Peyer's patch (tissue), 4 donors: ENCODE results near the gene CC2D2A. TPM values are rescaled to one million over a fixed set of nuclear protein-coding genes. Genes with fewer than 3 reads are reported as not detected.

ENCODE experiments used
- DNase-seq, 3 donors: peaks; one replicate each; pipeline ENCODE4 v3.0.0-alpha.2; 2017 to 2019
- H3K27ac ChIP-seq, 4 donors: fragments of 200-600 bp; sonication (generic); one replicate each; pipeline ENCODE4 v1.5.1; 2016 to 2019
- H3K27me3 ChIP-seq, 2 donors: fragments of 200-600 bp; sonication (generic); one replicate each; pipeline ENCODE4 v1.5.1; 2019
- H3K36me3 ChIP-seq, 3 donors: fragments of 200-600 bp; sonication (generic); one replicate each; pipeline ENCODE4 v1.5.1; 2016 to 2019
- H3K4me1 ChIP-seq, 4 donors: fragments of 200-600 bp; sonication (generic); one replicate each; pipeline ENCODE4 v1.5.1; 2016 to 2019
- H3K4me3 ChIP-seq, 4 donors: fragments of 200-600 bp; sonication (generic); 1 replicate in 3 of 4; 2 replicates in 1 of 4; pipeline ENCODE4 v1.5.1; 2016 to 2019; ENCODE audit warnings: mild to moderate bottlenecking in 1 of 4
- H3K9me3 ChIP-seq, 4 donors: fragments of 200-600 bp; sonication (generic); one replicate each; pipeline ENCODE4 v1.5.1; 2016 to 2019; ENCODE audit warnings: mild to moderate bottlenecking in 1 of 4
- POLR2A ChIP-seq, 2 donors: fragments of 450-650 bp; IDR thresholded peaks; one replicate each; pipeline ENCODE4 v1.5.1; 2017; ENCODE audit warnings: antibody characterized with exemption in 2 of 2, mild to moderate bottlenecking in 2 of 2, moderate library complexity in 2 of 2
- total RNA-seq, 4 donors: library from RNA; depleted of rRNA; stranded (reverse); fragments of >200 nt; gene quantifications; one replicate each; pipeline ENCODE4 v1.1.0, GENCODE V29; 2016
- TF ChIP-seq, protein P1 (sequence below), 6 experiments: fragments of 450-650 bp in 4 of 6; fragments of 200-600 bp in 2 of 6; sonication (generic) in 1 of 6; IDR thresholded peaks; one replicate each; pipeline ENCODE4 v1.5.1; 2017 to 2019; ENCODE audit warnings: antibody characterized with exemption in 6 of 6, mild to moderate bottlenecking in 3 of 6, moderate library complexity in 1 of 6

CC2D2A gene
- total RNA-seq, 4 donors from 2014 or later: 7.3 to 45.4 (median 8.9) TPM

DNA sequence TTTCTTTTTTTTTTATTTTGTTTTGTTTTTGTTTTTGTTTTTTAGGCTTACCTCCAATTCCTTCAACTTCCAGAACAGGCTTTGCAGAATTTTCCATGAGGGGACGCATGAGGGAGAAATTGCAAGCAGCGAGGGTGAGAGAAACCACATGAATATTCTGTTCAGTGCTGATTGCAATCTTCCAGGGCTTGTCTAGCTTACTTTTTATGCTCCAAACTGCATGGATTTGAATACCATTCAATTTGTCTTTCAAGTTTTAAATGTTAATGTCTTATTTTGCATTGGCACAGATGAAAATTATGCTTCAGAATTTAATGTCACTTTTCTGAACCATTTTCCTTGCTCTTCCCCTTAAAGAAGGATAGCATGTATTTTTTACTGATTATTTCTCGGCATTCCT lies 32.7 kb downstream of the CC2D2A start:
- no peak for DNase-seq
- no peak overlapping the region for H3K4me3 ChIP-seq
- H3K4me1 ChIP-seq: no peaks in the 10 kb centered on the region
- H3K36me3 ChIP-seq: no peaks in the 10 kb centered on the region
- no peaks in the 10 kb centered on the region for H3K27me3 ChIP-seq
- TF ChIP-seq POLR2A (IDR thresholded peaks at IDR 0.05): no peak
- TF ChIP-seq, protein P1, sequence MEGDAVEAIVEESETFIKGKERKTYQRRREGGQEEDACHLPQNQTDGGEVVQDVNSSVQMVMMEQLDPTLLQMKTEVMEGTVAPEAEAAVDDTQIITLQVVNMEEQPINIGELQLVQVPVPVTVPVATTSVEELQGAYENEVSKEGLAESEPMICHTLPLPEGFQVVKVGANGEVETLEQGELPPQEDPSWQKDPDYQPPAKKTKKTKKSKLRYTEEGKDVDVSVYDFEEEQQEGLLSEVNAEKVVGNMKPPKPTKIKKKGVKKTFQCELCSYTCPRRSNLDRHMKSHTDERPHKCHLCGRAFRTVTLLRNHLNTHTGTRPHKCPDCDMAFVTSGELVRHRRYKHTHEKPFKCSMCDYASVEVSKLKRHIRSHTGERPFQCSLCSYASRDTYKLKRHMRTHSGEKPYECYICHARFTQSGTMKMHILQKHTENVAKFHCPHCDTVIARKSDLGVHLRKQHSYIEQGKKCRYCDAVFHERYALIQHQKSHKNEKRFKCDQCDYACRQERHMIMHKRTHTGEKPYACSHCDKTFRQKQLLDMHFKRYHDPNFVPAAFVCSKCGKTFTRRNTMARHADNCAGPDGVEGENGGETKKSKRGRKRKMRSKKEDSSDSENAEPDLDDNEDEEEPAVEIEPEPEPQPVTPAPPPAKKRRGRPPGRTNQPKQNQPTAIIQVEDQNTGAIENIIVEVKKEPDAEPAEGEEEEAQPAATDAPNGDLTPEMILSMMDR (IDR thresholded peaks at IDR 0.05): no peak
- H3K9me3 ChIP-seq: no peaks in the 10 kb centered on the region
- no peak overlapping the region for H3K27ac ChIP-seq

- Histone ChIP-seq H3K27ac (no peak overlapping the region), H3K4me1 (no peaks in the 10 kb centered on the region), H3K4me3 (no peak overlapping the region), H3K27me3 (no peaks in the 10 kb centered on the region), H3K36me3 (no peaks in the 10 kb centered on the region), H3K9me3 (no peaks in the 10 kb centered on the region)
- no peak for DNase-seq
- TF ChIP-seq POLR2A (IDR thresholded peaks at IDR 0.05): no peak
- TF ChIP-seq, protein P1 (IDR thresholded peaks at IDR 0.05): no peak
Observed at GRCh38 chr4:15504041-15504440, 34.4 kb downstream of the CC2D2A start.

DNA sequence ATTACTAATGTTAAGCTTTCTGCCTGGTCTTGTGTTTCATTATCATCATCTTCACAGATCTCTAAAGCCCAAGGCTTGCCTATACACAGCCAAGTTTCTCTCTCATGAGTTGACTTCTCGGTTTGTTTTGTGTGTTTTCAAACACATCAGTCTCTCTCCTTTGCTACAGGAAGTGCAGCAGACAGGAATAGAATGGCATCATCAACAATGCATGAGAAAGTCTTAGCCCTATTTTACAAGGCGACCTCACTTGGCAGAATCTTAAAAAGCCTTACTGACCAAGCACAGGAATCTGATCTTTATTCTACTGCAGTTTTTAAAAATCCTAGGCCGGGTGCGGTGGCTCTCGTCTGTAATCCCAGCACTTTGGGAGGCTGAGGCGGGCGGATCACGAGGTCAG lies 36.8 kb downstream of the CC2D2A start:
- Histone ChIP-seq H3K4me1 (no peaks in the 10 kb centered on the region), H3K36me3 (peaks cover 0 to 8% (median 0%) of the 10 kb centered on the region in 3 donors), H3K27ac (no peak overlapping the region), H3K9me3 (no peaks in the 10 kb centered on the region), H3K27me3 (no peaks in the 10 kb centered on the region), H3K4me3 (no peak overlapping the region)
- no peak for DNase-seq
- no peak for TF ChIP-seq POLR2A (IDR thresholded peaks at IDR 0.05)
- TF ChIP-seq, protein P1 (IDR thresholded peaks at IDR 0.05): no peak

DNA sequence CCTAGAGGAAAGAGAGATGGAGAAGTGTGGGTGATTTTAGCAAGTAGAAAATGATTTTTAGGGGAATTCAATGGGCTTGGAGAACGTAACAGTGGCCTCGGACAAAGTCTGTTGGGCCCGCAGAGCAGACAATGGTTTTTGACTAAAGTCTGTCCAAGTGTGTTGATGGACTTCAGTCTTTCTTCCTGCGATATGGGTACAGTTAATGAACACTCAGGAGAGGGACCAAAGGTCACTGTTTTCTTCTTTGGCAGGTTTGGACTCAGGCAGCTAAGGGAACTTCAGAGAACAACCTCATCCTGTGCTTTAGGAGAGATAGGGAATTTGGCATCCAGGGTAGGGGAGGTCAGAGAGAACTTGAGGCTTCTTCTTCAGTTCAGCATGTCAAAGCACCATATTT lies 38.0 kb downstream of the CC2D2A start:
- TF ChIP-seq POLR2A (IDR thresholded peaks at IDR 0.05): no peak
- TF ChIP-seq, protein P1 (IDR thresholded peaks at IDR 0.05): no peak
- H3K27ac ChIP-seq: no peak overlapping the region
- DNase-seq: no peak

DNA sequence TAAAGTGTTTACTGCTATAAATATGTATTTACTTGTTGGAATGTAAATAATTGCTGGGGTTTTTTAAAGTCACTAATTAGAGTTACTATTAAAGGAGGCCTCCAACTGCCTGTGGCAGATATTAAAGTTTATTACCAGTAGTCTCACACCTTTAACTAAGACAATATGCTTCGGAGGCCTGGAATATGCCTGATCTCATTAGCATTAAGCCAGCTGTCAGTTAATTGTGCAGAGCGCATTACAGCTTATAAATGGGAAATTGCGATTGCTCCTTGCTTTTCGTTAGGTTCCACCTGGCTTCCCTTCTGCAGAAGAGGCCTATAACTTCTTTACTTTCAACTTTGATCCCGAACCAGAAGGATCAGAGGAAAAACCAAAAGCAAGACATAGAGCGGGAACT lies 41.3 kb downstream of the CC2D2A start:
- peaks cover 0 to 8% (median 0%) of the 10 kb centered on the region in 3 donors for H3K36me3 ChIP-seq
- no peak for DNase-seq
- no peak overlapping the region for H3K27ac ChIP-seq
- no peaks in the 10 kb centered on the region for H3K27me3 ChIP-seq
- TF ChIP-seq, protein P1 (IDR thresholded peaks at IDR 0.05): no peak
- no peak for TF ChIP-seq POLR2A (IDR thresholded peaks at IDR 0.05)
- no peak overlapping the region for H3K4me3 ChIP-seq
- no peaks in the 10 kb centered on the region for H3K9me3 ChIP-seq
- no peaks in the 10 kb centered on the region for H3K4me1 ChIP-seq

More for the DNA sequence above, 38.0 kb downstream of the CC2D2A start:
- no peaks in the 10 kb centered on the region for H3K9me3 ChIP-seq
- H3K4me3 ChIP-seq: no peak overlapping the region
- H3K36me3 ChIP-seq: peaks cover 0 to 8% (median 0%) of the 10 kb centered on the region in 3 donors
- no peaks in the 10 kb centered on the region for H3K4me1 ChIP-seq
- no peaks in the 10 kb centered on the region for H3K27me3 ChIP-seq

DNA sequence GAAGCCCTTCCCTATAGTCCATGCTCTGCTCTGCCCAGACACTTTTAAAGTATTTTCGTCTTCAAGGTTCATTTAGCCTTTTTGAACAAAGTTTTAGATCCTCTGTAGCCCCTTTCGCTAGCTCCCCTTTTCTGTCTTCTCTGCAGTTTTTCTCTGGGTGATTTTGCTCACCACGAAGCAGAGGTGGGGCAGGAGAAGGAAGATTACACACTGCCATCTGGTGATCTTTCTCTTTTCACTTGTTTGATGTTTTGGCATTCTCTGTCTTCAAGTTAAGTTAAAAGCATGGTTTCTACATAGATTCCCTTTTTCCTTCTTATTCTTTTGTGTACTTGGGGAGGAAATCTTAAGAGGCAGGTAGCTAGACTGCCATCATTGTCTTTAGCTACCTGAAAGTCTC lies 43.9 kb downstream of the CC2D2A start:
- H3K4me3 ChIP-seq: no peak overlapping the region
- H3K27ac ChIP-seq: no peak overlapping the region
- H3K9me3 ChIP-seq: no peaks in the 10 kb centered on the region
- no peak for TF ChIP-seq POLR2A (IDR thresholded peaks at IDR 0.05)
- TF ChIP-seq, protein P1 (IDR thresholded peaks at IDR 0.05): no peak
- H3K27me3 ChIP-seq: no peaks in the 10 kb centered on the region
- no peak for DNase-seq
- H3K36me3 ChIP-seq: peaks cover 0 to 19% (median 0%) of the 10 kb centered on the region in 3 donors
- H3K4me1 ChIP-seq: no peaks in the 10 kb centered on the region
